ENCODE results near the gene AMBRA1. TPM values are rescaled to one million over a fixed set of nuclear protein-coding genes. Genes with fewer than 3 reads are reported as not detected.

Gene AMBRA1
- total RNA-seq, 3 donors from 2014 or later = 32.5 to 38.9 (median 34.1) TPM

DNA sequence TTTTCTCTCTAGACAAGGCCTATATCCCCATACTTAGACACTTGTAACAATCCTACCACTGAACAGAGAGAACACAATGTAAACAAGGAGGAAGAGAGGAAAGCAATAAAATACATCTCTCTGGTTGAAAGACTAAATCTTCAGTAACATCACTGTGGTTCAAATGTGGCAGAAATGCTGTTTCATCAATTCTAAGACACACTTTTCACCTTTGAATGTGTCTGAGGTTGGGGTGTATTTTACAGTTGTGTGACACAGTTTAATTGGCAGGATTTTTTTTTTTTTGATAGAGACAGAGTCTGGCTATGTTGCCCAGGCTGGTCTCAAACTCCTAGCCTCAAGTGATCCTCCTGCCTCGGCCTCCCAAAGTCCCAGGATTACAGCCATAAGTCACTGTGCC is 79.5 kb downstream of the AMBRA1 start:
- Histone ChIP-seq H3K36me3 (no peaks in the 10 kb centered on the region), H3K4me3 (no peak overlapping the region), H3K27me3 (no peaks in the 10 kb centered on the region), H3K27ac (no peak overlapping the region), H3K4me1 (no peaks in the 10 kb centered on the region), H3K9me3 (no peaks in the 10 kb centered on the region)
- TF ChIP-seq POLR2AphosphoS5 (IDR thresholded peaks at IDR 0.05) (no peak), POLR2A (IDR thresholded peaks at IDR 0.05) (no peak)
- TF ChIP-seq, protein P1, sequence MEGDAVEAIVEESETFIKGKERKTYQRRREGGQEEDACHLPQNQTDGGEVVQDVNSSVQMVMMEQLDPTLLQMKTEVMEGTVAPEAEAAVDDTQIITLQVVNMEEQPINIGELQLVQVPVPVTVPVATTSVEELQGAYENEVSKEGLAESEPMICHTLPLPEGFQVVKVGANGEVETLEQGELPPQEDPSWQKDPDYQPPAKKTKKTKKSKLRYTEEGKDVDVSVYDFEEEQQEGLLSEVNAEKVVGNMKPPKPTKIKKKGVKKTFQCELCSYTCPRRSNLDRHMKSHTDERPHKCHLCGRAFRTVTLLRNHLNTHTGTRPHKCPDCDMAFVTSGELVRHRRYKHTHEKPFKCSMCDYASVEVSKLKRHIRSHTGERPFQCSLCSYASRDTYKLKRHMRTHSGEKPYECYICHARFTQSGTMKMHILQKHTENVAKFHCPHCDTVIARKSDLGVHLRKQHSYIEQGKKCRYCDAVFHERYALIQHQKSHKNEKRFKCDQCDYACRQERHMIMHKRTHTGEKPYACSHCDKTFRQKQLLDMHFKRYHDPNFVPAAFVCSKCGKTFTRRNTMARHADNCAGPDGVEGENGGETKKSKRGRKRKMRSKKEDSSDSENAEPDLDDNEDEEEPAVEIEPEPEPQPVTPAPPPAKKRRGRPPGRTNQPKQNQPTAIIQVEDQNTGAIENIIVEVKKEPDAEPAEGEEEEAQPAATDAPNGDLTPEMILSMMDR (IDR thresholded peaks at IDR 0.05) = no peak
- DNase-seq (ENCODE audit: low spot score in 2 of 2) = no peak
- intact Hi-C loops (cut with DNase I; ENCODE audit: low total_unique reads) = no loop called here

DNA sequence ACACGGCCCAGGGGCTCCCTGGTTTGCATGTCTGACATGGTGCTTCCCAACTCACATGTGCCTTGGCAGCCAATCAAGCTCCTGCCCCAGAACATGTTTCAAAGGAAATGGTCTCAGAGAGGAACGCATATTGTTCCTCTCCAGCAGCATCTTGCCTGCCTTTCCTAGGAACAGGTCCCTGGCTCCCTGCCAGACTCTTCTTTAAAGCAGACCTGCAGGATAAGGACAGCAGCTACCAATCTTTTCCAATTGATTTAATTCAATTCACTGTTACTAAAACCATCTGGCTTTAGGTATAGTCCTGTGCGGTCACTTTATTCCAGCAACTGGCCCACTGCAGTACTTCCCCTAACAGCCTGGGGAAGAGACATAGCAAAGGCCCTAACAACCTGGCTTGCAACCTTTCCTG is 79.9 kb downstream of the AMBRA1 start:
- intact Hi-C loops (cut with DNase I; ENCODE audit: low total_unique reads) = no loop called here
- Histone ChIP-seq H3K4me1 (no peaks in the 10 kb centered on the region), H3K4me3 (no peak overlapping the region), H3K27me3 (no peaks in the 10 kb centered on the region), H3K9me3 (no peaks in the 10 kb centered on the region), H3K36me3 (no peaks in the 10 kb centered on the region), H3K27ac (no peak overlapping the region)
- peak in 1 of 2 donors; percentile 77 for DNase-seq (ENCODE audit: low spot score in 2 of 2)
- no peak for TF ChIP-seq POLR2AphosphoS5 (IDR thresholded peaks at IDR 0.05)
- no peak for TF ChIP-seq POLR2A (IDR thresholded peaks at IDR 0.05)
- TF ChIP-seq, protein P1 (IDR thresholded peaks at IDR 0.05) = no peak

DNA sequence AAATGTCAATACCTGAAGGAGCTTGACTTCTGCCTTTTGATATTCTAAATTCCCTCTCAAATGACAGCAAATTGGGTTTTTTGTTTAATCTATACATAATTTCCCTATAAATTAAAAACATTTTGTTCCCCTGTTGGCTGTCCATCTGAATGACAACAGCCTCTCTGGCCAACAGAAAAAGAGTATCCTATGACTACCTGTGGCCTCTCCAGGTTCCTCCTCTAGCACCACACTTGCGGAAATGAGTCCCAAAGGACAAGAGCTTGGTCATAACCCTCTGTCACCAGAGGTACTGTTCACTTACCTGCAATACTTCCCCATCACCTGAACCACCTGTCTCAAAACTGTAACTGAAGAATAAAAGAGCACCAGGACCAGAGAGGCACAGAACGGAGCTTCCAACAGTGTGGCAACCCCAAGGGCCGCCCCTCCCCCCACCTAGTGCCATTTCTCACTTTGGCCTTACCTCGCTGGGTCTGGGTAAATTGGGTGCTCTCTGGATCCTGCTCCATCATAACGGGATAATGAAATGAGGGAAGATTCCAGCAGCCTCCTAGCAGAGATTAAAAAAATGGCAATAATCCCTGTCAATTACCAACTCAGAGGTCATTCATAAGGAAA is 81.5 kb downstream of the AMBRA1 start:
- Histone ChIP-seq H3K4me1 (no peaks in the 10 kb centered on the region), H3K9me3 (no peaks in the 10 kb centered on the region), H3K36me3 (no peaks in the 10 kb centered on the region), H3K27ac (no peak overlapping the region), H3K27me3 (no peaks in the 10 kb centered on the region), H3K4me3 (no peak overlapping the region)
- intact Hi-C loops (cut with DNase I; ENCODE audit: low total_unique reads) = no loop called here
- DNase-seq (ENCODE audit: low spot score in 2 of 2) = no peak
- TF ChIP-seq, protein P1 (IDR thresholded peaks at IDR 0.05) = no peak
- TF ChIP-seq POLR2A (IDR thresholded peaks at IDR 0.05) (no peak), POLR2AphosphoS5 (IDR thresholded peaks at IDR 0.05) (no peak)

DNA sequence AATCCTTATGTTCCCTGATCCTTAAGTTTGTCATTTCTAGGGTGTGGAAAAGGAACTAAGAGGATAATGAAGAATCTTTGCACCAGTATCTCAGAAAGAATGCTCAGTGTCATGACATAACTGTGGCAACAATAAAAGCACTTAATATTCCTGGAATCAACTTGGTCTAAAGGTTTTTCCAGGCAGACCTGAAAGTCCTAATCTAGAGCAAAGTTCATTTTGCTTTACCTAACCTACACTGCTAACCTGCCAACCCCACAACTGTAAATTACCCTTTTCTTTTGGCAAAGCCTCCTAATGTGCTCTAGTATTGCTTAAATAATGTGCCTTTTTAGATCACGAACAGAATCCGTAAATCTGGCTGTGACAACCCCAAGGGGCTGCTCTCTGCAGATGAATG is 82.5 kb downstream of the AMBRA1 start:
- Histone ChIP-seq H3K4me1 (no peaks in the 10 kb centered on the region), H3K27me3 (no peaks in the 10 kb centered on the region), H3K36me3 (no peaks in the 10 kb centered on the region), H3K4me3 (no peak overlapping the region), H3K27ac (no peak overlapping the region), H3K9me3 (no peaks in the 10 kb centered on the region)
- intact Hi-C loops (cut with DNase I; ENCODE audit: low total_unique reads) = no loop called here
- no peak for DNase-seq (ENCODE audit: low spot score in 2 of 2)
- TF ChIP-seq POLR2A (IDR thresholded peaks at IDR 0.05) (no peak), POLR2AphosphoS5 (IDR thresholded peaks at IDR 0.05) (no peak)

DNA sequence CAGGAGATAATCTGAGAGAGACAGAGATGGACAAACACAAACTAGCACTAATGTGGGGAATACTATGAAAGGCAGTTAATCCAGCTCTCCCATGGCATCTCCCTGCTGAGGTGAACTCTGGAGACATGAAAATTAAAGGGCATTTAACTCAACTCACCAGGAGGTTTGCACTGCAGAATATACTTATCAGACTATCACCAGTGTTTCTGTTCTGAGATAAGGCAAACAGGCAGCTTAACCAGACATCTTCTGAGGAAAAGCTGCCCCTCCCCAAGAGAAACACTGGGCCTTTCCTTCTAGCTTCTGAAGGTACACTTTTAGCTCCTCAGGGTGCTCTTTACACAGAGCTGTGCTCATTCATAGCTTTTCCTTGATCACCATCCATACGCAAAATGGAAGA is 85.5 kb downstream of the AMBRA1 start:
- H3K27me3 ChIP-seq = no peaks in the 10 kb centered on the region
- intact Hi-C loops (cut with DNase I; ENCODE audit: low total_unique reads) = no loop called here
- TF ChIP-seq, protein P1 (IDR thresholded peaks at IDR 0.05) = no peak
- no peak for TF ChIP-seq POLR2AphosphoS5 (IDR thresholded peaks at IDR 0.05)
- TF ChIP-seq POLR2A (IDR thresholded peaks at IDR 0.05) = no peak
- H3K27ac ChIP-seq = no peak overlapping the region
- H3K9me3 ChIP-seq = no peaks in the 10 kb centered on the region
- H3K36me3 ChIP-seq = no peaks in the 10 kb centered on the region
- no peaks in the 10 kb centered on the region for H3K4me1 ChIP-seq
- no peak overlapping the region for H3K4me3 ChIP-seq
- no peak for DNase-seq (ENCODE audit: low spot score in 2 of 2)

DNA sequence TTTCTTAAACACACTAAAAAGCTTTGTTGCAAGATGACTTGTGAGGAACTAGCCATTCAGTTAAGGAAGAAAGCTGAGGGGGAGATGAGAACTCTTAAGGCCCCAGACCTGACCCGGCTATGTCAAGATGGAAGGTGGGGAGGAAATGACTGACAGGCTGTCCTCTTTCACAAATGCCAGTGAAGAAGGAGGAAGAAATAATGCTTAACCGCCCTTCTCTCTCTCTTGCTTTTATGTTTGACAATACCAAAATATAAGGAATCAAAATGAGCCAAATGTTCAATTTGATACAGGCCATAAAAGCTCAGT is 87.4 kb downstream of the AMBRA1 start:
- Histone ChIP-seq H3K27me3 (no peaks in the 10 kb centered on the region), H3K36me3 (no peaks in the 10 kb centered on the region), H3K4me1 (no peaks in the 10 kb centered on the region), H3K9me3 (no peaks in the 10 kb centered on the region), H3K4me3 (no peak overlapping the region), H3K27ac (no peak overlapping the region)
- DNase-seq (ENCODE audit: low spot score in 2 of 2) = no peak
- intact Hi-C loops (cut with DNase I; ENCODE audit: low total_unique reads) = no loop called here
- TF ChIP-seq POLR2A (IDR thresholded peaks at IDR 0.05) (no peak), POLR2AphosphoS5 (IDR thresholded peaks at IDR 0.05) (no peak)
- TF ChIP-seq, protein P1 (IDR thresholded peaks at IDR 0.05) = no peak

Data from breast epithelium (tissue), 4 donors.